T-cell (primary cell): ENCODE data around the gene AP2M1. TPM values are rescaled to one million over a fixed set of nuclear protein-coding genes. Genes with fewer than 3 reads are reported as not detected.

Experiments used
- ATAC-seq, 4 experiments: fragments of 200-7000 bp in 3 of 4; fragments of 150-1000 bp in 1 of 4; cut with Tn5 transposase; replicated peaks in 1 of 4; 1 replicate in 3 of 4; 2 replicates in 1 of 4; pipeline ENCODE4 v1.10.0; 2021; ENCODE audit warnings: moderate library complexity in 3 of 4, mild to moderate bottlenecking in 2 of 4, moderate number of reproducible peaks in 1 of 4
- CTCF ChIA-PET, 2 donors: fragments of 300-600 bp; sonication (Branson Sonifier 250); formaldehyde crosslinking; loops; one replicate each; lab custom pipeline; 2022; ENCODE audit warnings: antibody characterized with exemption in 2 of 2; lab: Charles Lee
- POLR2A ChIA-PET, 2 donors: fragments of 300-600 bp; sonication (Branson Sonifier 250); formaldehyde crosslinking; loops; one replicate each; lab custom pipeline; 2022; ENCODE audit warnings: antibody characterized with exemption in 2 of 2; lab: Charles Lee
- DNase-seq, 35 experiments: peaks; one replicate each; pipeline versions ENCODE4 v3.0.0 to v3.0.0-alpha.2; 2013 to 2023
- H3K27ac ChIP-seq: one replicate; pipeline ENCODE4 v1.5.1; 2013; ENCODE audit warnings: low read length
- H3K27me3 ChIP-seq, 2 experiments: replicated peaks in 1 of 2; 1 replicate in 1 of 2; 2 replicates in 1 of 2; pipeline versions ENCODE4 v1.6.1 to v1.7.0; 2013; ENCODE audit warnings: low read length in 1 of 2, mixed read lengths in 1 of 2; ENCODE audit not compliant: control insufficient read depth in 2 of 2, insufficient read depth in 2 of 2; ENCODE audit errors: extremely low read depth in 1 of 2
- H3K36me3 ChIP-seq, 2 donors: 1 replicate in 1 of 2; 2 replicates in 1 of 2; pipeline versions ENCODE4 v1.6.1 to v1.7.0; 2013; ENCODE audit warnings: low read length in 1 of 2; ENCODE audit not compliant: control insufficient read depth in 2 of 2, insufficient read depth in 1 of 2; ENCODE audit errors: extremely low read depth in 1 of 2
- H3K4me1 ChIP-seq, 2 experiments: 1 replicate in 1 of 2; 2 replicates in 1 of 2; pipeline versions ENCODE4 v1.6.1 to v1.7.0; 2013; ENCODE audit warnings: low read length in 2 of 2, mixed read lengths in 1 of 2; ENCODE audit not compliant: insufficient read depth in 2 of 2, control insufficient read depth in 1 of 2; ENCODE audit errors: extremely low read depth in 1 of 2
- H3K4me3 ChIP-seq, 2 donors: 1 replicate in 1 of 2; 2 replicates in 1 of 2; pipeline versions ENCODE4 v1.5.1 to v1.7.0; 2013; ENCODE audit warnings: mild to moderate bottlenecking in 2 of 2, low read length in 1 of 2, moderate library complexity in 1 of 2; ENCODE audit not compliant: control insufficient read depth in 1 of 2; ENCODE audit errors: extremely low read depth in 1 of 2
- H3K9me3 ChIP-seq: 2 replicates; pipeline ENCODE4 v1.7.0; 2013
- H3K27ac Mint-ChIP-seq, 2 donors: one replicate each; pipeline ENCODE4 v1.8.0; 2020 to 2021; ENCODE audit warnings: mild to moderate bottlenecking in 2 of 2, mixed read lengths in 2 of 2
- H3K27me3 Mint-ChIP-seq, 2 donors: one replicate each; pipeline ENCODE4 v1.8.0; 2021 to 2022; ENCODE audit warnings: mixed read lengths in 2 of 2
- H3K36me3 Mint-ChIP-seq: one replicate; pipeline ENCODE4 v1.8.0; 2021; ENCODE audit warnings: mixed read lengths
- H3K4me1 Mint-ChIP-seq, 3 donors: one replicate each; pipeline ENCODE4 v1.8.0; 2020 to 2022; ENCODE audit warnings: mixed read lengths in 3 of 3, mild to moderate bottlenecking in 1 of 3
- H3K4me3 Mint-ChIP-seq, 3 donors: one replicate each; pipeline ENCODE4 v1.8.0; 2020 to 2022; ENCODE audit warnings: mild to moderate bottlenecking in 3 of 3, mixed read lengths in 3 of 3, moderate library complexity in 3 of 3
- H3K9me3 Mint-ChIP-seq, 3 donors: one replicate each; pipeline ENCODE4 v1.8.0; 2020 to 2022; ENCODE audit warnings: mixed read lengths in 3 of 3
- WGBS: methylation state at CpG from one replicate; pipeline ENCODE4 v1.1.5; 2013; ENCODE audit warnings: missing lambda C conversion rate; ENCODE audit not compliant: insufficient coverage; 5-methylcytosine and 5-hydroxymethylcytosine counted together
- total RNA-seq, 35 experiments: library from RNA in 6 of 35; stranded (reverse) in 6 of 35; fragments of 120-200 nt in 1 of 35; gene quantifications; one replicate each; pipeline versions ENCODE4 v1.2.1 to v1.2.4 and lab custom pipeline; 2013 to 2026

Gene AP2M1
- total RNA-seq, 5 donors from 2014 or later (not counting 1 experiment from before 2014, with no cell fraction given) = 124 to 196 (median 188) TPM

DNA sequence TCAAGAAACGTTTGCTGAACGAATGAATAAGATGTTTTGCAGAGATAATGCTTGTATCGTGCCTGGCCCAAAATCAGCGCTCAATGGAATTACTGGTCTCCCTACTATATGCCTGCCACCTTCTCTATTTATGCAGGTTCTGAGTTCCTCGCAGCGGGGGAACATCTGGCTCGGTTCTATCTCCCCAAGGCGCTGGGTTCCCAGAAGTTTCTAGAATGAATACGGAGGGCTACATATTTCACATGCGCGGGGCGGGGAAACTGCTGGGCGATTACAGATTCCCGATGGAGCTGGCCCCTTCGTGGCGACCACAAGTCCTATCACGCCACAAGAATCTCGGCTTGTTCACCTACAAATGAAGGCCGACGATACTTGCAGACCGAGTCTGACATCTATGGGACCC is 39.9 kb upstream of the AP2M1 start:
- Histone ChIP-seq H3K27ac (peak overlapping the region; percentile 75), H3K36me3 (peaks cover 4% of the 10 kb centered on the region in 2 donors), H3K27me3 (no peaks in the 10 kb centered on the region), H3K4me3 (peak overlapping the region; percentile 81 to 99), H3K4me1 (peaks cover 10 to 17% of the 10 kb centered on the region in 2 experiments), H3K9me3 (no peaks in the 10 kb centered on the region)
- Mint-ChIP-seq H3K27ac (peak overlapping the region; percentile 95 to 97), H3K4me1 (peaks cover 33 to 50% (median 36%) of the 10 kb centered on the region in 3 donors), H3K36me3 (no peaks in the 10 kb centered on the region), H3K27me3 (no peaks in the 10 kb centered on the region), H3K9me3 (no peaks in the 10 kb centered on the region), H3K4me3 (peak overlapping the region; percentile 91 to 98 (median 97))
- CTCF ChIA-PET = interaction anchor here in 1 of 2 donors (0.6 to 2.2 kb wide), 4 partner anchors 10 to 932 kb away, joined by 3 to 8 read pairs (median 3); partner anchors contain the start of gene ABCF3
- ATAC-seq (peak; percentile 20 to 40 (median 34)), DNase-seq (peak in 2 of 35 experiments; percentile 10 to 25)
- POLR2A ChIA-PET = interaction anchor here (0.6 to 1.1 kb wide), 2 partner anchors 180 to 250 kb away, joined by 3 to 6 read pairs; partner anchors contain the start of gene PARL (in 1 of the 2)
- 0% methylated on average over 14 of the region's 21 CpGs for WGBS

DNA sequence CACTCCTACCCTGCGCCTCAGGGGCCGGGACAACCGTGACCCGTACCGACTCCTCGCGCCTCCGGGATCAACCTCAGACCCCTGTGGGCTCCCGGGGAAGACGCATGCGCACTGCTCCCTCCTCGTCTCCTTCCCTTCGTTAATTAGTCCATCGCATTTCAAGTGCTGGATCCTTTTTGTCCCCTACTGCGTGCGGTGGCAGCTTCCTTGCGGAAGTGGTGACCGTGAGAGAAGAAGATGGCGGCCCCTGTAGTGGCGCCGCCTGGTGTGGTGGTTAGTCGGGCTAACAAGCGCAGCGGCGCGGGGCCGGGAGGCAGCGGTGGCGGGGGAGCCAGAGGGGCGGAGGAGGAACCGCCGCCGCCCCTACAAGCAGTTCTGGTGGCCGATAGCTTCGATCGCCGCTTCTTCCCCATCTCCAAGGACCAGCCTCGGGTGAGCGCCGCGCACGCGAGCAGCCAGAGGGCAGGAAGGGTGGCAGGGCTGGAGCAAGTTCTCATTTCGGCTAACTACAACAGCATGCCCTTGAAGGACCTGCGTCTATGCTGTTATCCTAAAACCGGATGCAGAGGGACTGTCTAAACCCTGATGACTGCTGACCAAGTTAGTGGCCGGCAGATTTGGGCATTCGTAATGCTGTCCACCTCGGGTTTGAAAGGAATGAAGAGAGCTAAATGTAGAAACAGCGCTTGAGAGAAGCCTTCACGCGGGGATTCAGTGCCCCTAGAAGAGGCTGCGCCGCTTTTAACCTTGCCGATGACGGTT is 39.3 kb upstream of the AP2M1 start, which contains the start of gene EIF2B5:
Gene EIF2B5, plus strand, starts transcription at position 210 of the 762 bp plus-strand sequence. Its CDS starts 28 bp downstream, at position 238.
- WGBS = 0% methylated on average over 43 of the region's 56 CpGs
- ATAC-seq = peak; percentile 90 to 95 (median 92)
- POLR2A ChIA-PET = interaction anchor here (0.6 to 1.1 kb wide), 2 partner anchors 180 to 251 kb away, joined by 3 to 6 read pairs; partner anchors contain the start of gene PARL (in 1 of the 2)
- CTCF ChIA-PET = interaction anchor here in 1 of 2 donors (0.6 to 2.2 kb wide), 4 partner anchors 9 to 933 kb away, joined by 3 to 8 read pairs (median 3); partner anchors contain the start of gene ABCF3
- Histone ChIP-seq H3K36me3 (peaks cover 4 to 9% of the 10 kb centered on the region in 2 donors), H3K27ac (peak within 1 kb of the TSS; percentile 75), H3K4me1 (peaks cover 10 to 17% of the 10 kb centered on the region in 2 experiments), H3K4me3 (peak within 1 kb of the TSS; percentile 81 to 99), H3K9me3 (no peaks in the 10 kb centered on the region), H3K27me3 (no peaks in the 10 kb centered on the region)
- Mint-ChIP-seq H3K36me3 (peaks cover 4% of the 10 kb centered on the region), H3K27ac (peak within 1 kb of the TSS; percentile 95 to 97), H3K9me3 (no peaks in the 10 kb centered on the region), H3K4me3 (peak within 1 kb of the TSS; percentile 91 to 98 (median 97)), H3K27me3 (no peaks in the 10 kb centered on the region), H3K4me1 (peaks cover 33 to 50% (median 36%) of the 10 kb centered on the region in 3 donors)
- DNase-seq = peak; percentile 72 to 93 (median 80)

DNA sequence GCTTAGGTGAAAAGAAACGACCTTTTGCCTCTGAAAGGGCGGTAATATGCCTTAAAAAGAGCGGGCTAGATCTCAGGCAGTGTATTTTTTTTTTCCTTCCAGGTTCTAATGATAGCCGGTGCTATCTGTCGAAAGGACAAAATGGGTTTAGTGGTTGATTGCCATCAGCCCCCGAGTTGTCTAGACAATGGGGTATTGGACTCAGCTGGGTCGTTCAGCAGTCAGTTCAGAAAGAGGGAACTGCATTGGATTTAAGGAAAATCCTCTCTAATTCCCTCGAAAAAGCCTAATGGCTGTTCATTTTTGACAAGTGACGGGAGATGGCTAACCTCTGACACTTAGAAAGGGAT is 38.8 kb upstream of the AP2M1 start:
- ATAC-seq = no peak
- Histone ChIP-seq H3K4me3 (peak overlapping the region; percentile 81 to 99), H3K36me3 (peaks cover 4 to 15% of the 10 kb centered on the region in 2 donors), H3K27ac (peak overlapping the region; percentile 75), H3K27me3 (no peaks in the 10 kb centered on the region), H3K9me3 (no peaks in the 10 kb centered on the region), H3K4me1 (peaks cover 10 to 17% of the 10 kb centered on the region in 2 experiments)
- CTCF ChIA-PET = interaction anchor here (1.2 to 2.2 kb wide), 3 partner anchors 9 to 114 kb away, joined by 3 to 8 read pairs (median 4); no protein-coding TSS in a partner anchor
- 0% methylated on average over 4 of the region's 9 CpGs for WGBS
- POLR2A ChIA-PET = interaction anchor here in 1 of 2 donors (1.1 kb wide), 1 partner anchor 251 kb away, joined by 6 read pairs; the partner anchor contains the start of gene PARL
- DNase-seq = no peak
- Mint-ChIP-seq H3K4me1 (peaks cover 33 to 50% (median 36%) of the 10 kb centered on the region in 3 donors), H3K36me3 (peaks cover 8% of the 10 kb centered on the region), H3K27ac (peak overlapping the region; percentile 95 to 97), H3K4me3 (peak overlapping the region; percentile 91 to 98 (median 97)), H3K9me3 (no peaks in the 10 kb centered on the region), H3K27me3 (no peaks in the 10 kb centered on the region)

DNA sequence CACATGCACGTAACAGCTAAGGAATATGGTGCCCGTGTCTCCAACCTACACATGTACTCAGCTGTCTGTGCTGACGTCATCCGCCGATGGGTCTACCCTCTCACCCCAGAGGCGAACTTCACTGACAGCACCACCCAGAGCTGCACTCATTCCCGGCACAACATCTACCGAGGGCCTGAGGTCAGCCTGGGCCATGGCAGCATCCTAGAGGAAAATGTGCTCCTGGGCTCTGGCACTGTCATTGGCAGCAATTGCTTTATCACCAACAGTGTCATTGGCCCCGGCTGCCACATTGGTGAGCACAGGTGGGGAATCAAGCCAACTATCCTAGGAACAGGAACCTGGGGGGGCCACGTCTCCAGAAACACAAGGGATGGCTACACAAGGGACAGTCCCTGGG is 34.2 kb upstream of the AP2M1 start:
- H3K9me3 Mint-ChIP-seq = no peaks in the 10 kb centered on the region
- Histone ChIP-seq H3K4me3 (no peak overlapping the region), H3K36me3 (peaks cover 20 to 60% of the 10 kb centered on the region in 2 donors), H3K27ac (no peak overlapping the region), H3K4me1 (peaks cover 10% of the 10 kb centered on the region in 2 experiments), H3K27me3 (no peaks in the 10 kb centered on the region), H3K9me3 (no peaks in the 10 kb centered on the region)
- ChIA-PET POLR2A (interaction anchor here in 1 of 2 donors (0.5 kb wide), 1 partner anchor 18 kb away, joined by 3 read pairs; no protein-coding TSS in a partner anchor), CTCF (no interaction called here)
- WGBS = 97% methylated on average over 10 of the region's 10 CpGs
- ATAC-seq (no peak), DNase-seq (no peak)
- no peak overlapping the region for H3K4me3 Mint-ChIP-seq
- no peaks in the 10 kb centered on the region for H3K27me3 Mint-ChIP-seq
- H3K4me1 Mint-ChIP-seq = peaks cover 23 to 27% (median 24%) of the 10 kb centered on the region in 3 donors
- peaks cover 26% of the 10 kb centered on the region for H3K36me3 Mint-ChIP-seq
- no peak overlapping the region for H3K27ac Mint-ChIP-seq

DNA sequence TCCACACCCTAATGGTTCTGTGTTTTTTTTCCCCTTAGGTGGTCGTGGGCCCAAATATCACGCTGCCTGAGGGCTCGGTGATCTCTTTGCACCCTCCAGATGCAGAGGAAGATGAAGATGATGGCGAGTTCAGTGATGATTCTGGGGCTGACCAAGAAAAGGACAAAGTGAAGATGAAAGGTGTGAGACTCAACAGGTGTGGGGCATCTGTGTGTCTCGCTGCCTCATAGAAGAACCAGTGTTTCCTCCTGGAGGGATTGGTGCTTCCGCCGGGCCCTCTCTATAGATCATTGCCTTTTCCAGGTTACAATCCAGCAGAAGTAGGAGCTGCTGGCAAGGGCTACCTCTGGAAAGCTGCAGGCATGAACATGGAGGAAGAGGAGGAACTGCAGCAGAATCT is 32.5 kb upstream of the AP2M1 start:
- peaks cover 29% of the 10 kb centered on the region for H3K36me3 Mint-ChIP-seq
- WGBS = 100% methylated on average over 1 of the region's 7 CpGs
- Histone ChIP-seq H3K4me1 (no peaks in the 10 kb centered on the region), H3K27me3 (no peaks in the 10 kb centered on the region), H3K27ac (no peak overlapping the region), H3K36me3 (peaks cover 24 to 65% of the 10 kb centered on the region in 2 donors), H3K4me3 (no peak overlapping the region), H3K9me3 (no peaks in the 10 kb centered on the region)
- ATAC-seq (no peak), DNase-seq (no peak)
- no peak overlapping the region for H3K4me3 Mint-ChIP-seq
- H3K4me1 Mint-ChIP-seq = peaks cover 7 to 9% (median 8%) of the 10 kb centered on the region in 3 donors
- H3K27ac Mint-ChIP-seq = no peak overlapping the region
- ChIA-PET POLR2A (no interaction called here), CTCF (no interaction called here)
- H3K9me3 Mint-ChIP-seq = no peaks in the 10 kb centered on the region
- H3K27me3 Mint-ChIP-seq = no peaks in the 10 kb centered on the region

DNA sequence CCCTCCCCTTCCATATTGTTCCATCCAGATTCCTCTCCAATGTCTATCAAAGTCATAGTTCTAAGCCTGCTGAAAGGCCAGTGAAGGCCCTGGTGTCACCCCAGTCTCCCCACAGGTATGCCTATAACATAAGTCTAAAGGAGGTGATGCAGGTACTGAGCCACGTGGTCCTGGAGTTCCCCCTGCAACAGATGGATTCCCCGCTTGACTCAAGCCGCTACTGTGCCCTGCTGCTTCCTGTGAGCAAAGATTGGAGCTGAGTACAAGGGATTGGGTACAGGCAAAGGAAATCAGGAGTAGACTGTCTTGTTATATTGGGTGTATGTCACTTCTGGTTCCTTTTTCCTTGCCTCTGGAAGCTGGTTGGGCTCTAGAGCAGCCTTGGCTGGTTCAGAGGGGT is 31.3 kb upstream of the AP2M1 start:
- no peak overlapping the region for H3K4me3 ChIP-seq
- no peak overlapping the region for H3K4me3 Mint-ChIP-seq
- no peaks in the 10 kb centered on the region for H3K4me1 Mint-ChIP-seq
- H3K9me3 Mint-ChIP-seq = no peaks in the 10 kb centered on the region
- peaks cover 20 to 61% of the 10 kb centered on the region in 2 donors for H3K36me3 ChIP-seq
- H3K4me1 ChIP-seq = no peaks in the 10 kb centered on the region
- H3K27me3 ChIP-seq = no peaks in the 10 kb centered on the region
- H3K27me3 Mint-ChIP-seq = no peaks in the 10 kb centered on the region
- H3K27ac ChIP-seq = no peak overlapping the region
- H3K36me3 Mint-ChIP-seq = peaks cover 29% of the 10 kb centered on the region
- ATAC-seq (no peak), DNase-seq (no peak)
- H3K9me3 ChIP-seq = no peaks in the 10 kb centered on the region
- no peak overlapping the region for H3K27ac Mint-ChIP-seq
- WGBS = 71% methylated on average over 3 of the region's 3 CpGs
- POLR2A ChIA-PET = no interaction called here
- CTCF ChIA-PET = interaction anchor here (0.6 to 2.6 kb wide), 2 partner anchors 8 to 13 kb away, joined by 4 to 8 read pairs; partner anchors contain the start of gene EIF2B5 (in 1 of the 2)
